ENCODE measurements around the gene CRBN. TPM values are rescaled to one million over a fixed set of nuclear protein-coding genes. Genes with fewer than 3 reads are reported as not detected.

CRBN gene
- 10 to 100 TPM; 42.2 to 45.9 TPM for total RNA-seq
- long read RNA-seq, donor 1, transcript CRBN-201 (11 exons, 2,206 nt) = major isoform, 8 of 13 reads
- long read RNA-seq, donor 1, partial matches to known transcripts = 1 of 13 reads
- long read RNA-seq, donor 1, other reads (novel, unspliced or antisense) = 4 of 13 reads
- long read RNA-seq, donor 2, transcript CRBN-201 (11 exons, 2,206 nt) = major isoform, 65 of 90 reads
- long read RNA-seq, donor 2, transcript CRBN-202 (10 exons, 2,038 nt) = minor isoform, 5 of 90 reads
- long read RNA-seq, donor 2, partial matches to known transcripts = 8 of 90 reads
- long read RNA-seq, donor 2, other reads (novel, unspliced or antisense) = 8 of 90 reads

GRCh38 chr3:3179407-3180094 is at the start of gene CRBN:
Gene CRBN, minus strand, starts transcription at chr3:3179691. Its CDS starts 4 bp downstream, at chr3:3179687.
- intact Hi-C loops (cut with DNase I) = no loop called here
- peak; percentile 95 for DNase-seq (ENCODE audit: low spot score)

GRCh38 chr3:3227640-3228039 is 48.1 kb upstream of the CRBN start:
- intact Hi-C loops (cut with DNase I) = no loop called here
- no peak for DNase-seq (ENCODE audit: low spot score)

GRCh38 chr3:3221528-3221927 is 42.0 kb upstream of the CRBN start:
- intact Hi-C loops (cut with DNase I) = no loop called here
- DNase-seq (ENCODE audit: low spot score) = no peak

GRCh38 chr3:3216401-3216800 is 36.9 kb upstream of the CRBN start:
- intact Hi-C loops (cut with DNase I) = no loop called here
- DNase-seq (ENCODE audit: low spot score) = no peak

GRCh38 chr3:3212781-3213440 is 33.4 kb upstream of the CRBN start:
- intact Hi-C loops (cut with DNase I) = no loop called here
- no peak for DNase-seq (ENCODE audit: low spot score)

GRCh38 chr3:3209714-3210113 is 30.2 kb upstream of the CRBN start:
- intact Hi-C loops (cut with DNase I) = loop anchor here in 1 of 2 donors (10.0 kb wide), 1 partner anchor 1085 kb away; no protein-coding TSS in a partner anchor
- DNase-seq (ENCODE audit: low spot score) = no peak

- DNase-seq (ENCODE audit: low spot score) = no peak
- intact Hi-C loops (cut with DNase I) = loop anchor here in 1 of 2 donors (10.0 kb wide), 1 partner anchor 1086 kb away; no protein-coding TSS in a partner anchor
These were observed 29.6 kb upstream of the CRBN start for GRCh38 chr3:3209057-3209456.

- intact Hi-C loops (cut with DNase I) = loop anchor here (5.0 to 10.0 kb wide), 2 partner anchors 1091 to 1093 kb away; no protein-coding TSS in a partner anchor
- no peak for DNase-seq (ENCODE audit: low spot score)
These were observed 22.1 kb upstream of the CRBN start for GRCh38 chr3:3201611-3202010.

- DNase-seq (ENCODE audit: low spot score) = no peak
- intact Hi-C loops (cut with DNase I) = loop anchor here (5.0 to 10.0 kb wide), 2 partner anchors 1092 to 1094 kb away; no protein-coding TSS in a partner anchor
These were observed 21.2 kb upstream of the CRBN start for GRCh38 chr3:3200632-3201212.

- intact Hi-C loops (cut with DNase I) = no loop called here
- DNase-seq (ENCODE audit: low spot score) = no peak
These were observed 19.8 kb upstream of the CRBN start for GRCh38 chr3:3199306-3199705.

- intact Hi-C loops (cut with DNase I) = no loop called here
These were observed 16.8 kb upstream of the CRBN start for GRCh38 chr3:3196148-3196861.

GRCh38 chr3:3194861-3195260 is 15.4 kb upstream of the CRBN start:
- DNase-seq (ENCODE audit: low spot score) = no peak
- intact Hi-C loops (cut with DNase I) = no loop called here

More at GRCh38 chr3:3196148-3196861, 16.8 kb upstream of the CRBN start:
- no peak for DNase-seq (ENCODE audit: low spot score)

GRCh38 chr3:3192286-3192675 is 12.8 kb upstream of the CRBN start:
- intact Hi-C loops (cut with DNase I) = no loop called here
- no peak for DNase-seq (ENCODE audit: low spot score)

- intact Hi-C loops (cut with DNase I) = no loop called here
- no peak for DNase-seq (ENCODE audit: low spot score)
These were observed 12.3 kb upstream of the CRBN start for GRCh38 chr3:3191675-3192285.

GRCh38 chr3:3189961-3190360 is 10.5 kb upstream of the CRBN start:
- intact Hi-C loops (cut with DNase I) = no loop called here
- no peak for DNase-seq (ENCODE audit: low spot score)

GRCh38 chr3:3189102-3189727 is 9.7 kb upstream of the CRBN start:
- no peak for DNase-seq (ENCODE audit: low spot score)
- intact Hi-C loops (cut with DNase I) = no loop called here

- DNase-seq (ENCODE audit: low spot score) = no peak
- intact Hi-C loops (cut with DNase I) = no loop called here
These were observed 5.4 kb upstream of the CRBN start for GRCh38 chr3:3184876-3185275.

GRCh38 chr3:3180456-3180855 is 965 bp upstream of the CRBN start:
- intact Hi-C loops (cut with DNase I) = no loop called here
- no peak for DNase-seq (ENCODE audit: low spot score)
